HG02840 (cell line): Measurements from ENCODE around the gene YWHAB.

ENCODE experiments used
- ATAC-seq: cut with Tn5 transposase; IDR thresholded peaks from one replicate; pipeline ENCODE4 v1.9.1; 2021; ENCODE audit warnings: mild to moderate bottlenecking, moderate library complexity, moderate number of reproducible peaks; ENCODE audit not compliant: unreplicated experiment, low FRiP score

The YWHAB gene

GRCh38 chr20:44948107-44948506, 62.6 kb downstream of the YWHAB start:
- no peak for ATAC-seq

GRCh38 chr20:44948513-44948912, 63.0 kb downstream of the YWHAB start:
- no peak for ATAC-seq

GRCh38 chr20:44950368-44950767, 64.9 kb downstream of the YWHAB start:
- no peak for ATAC-seq

GRCh38 chr20:44952731-44953130, 67.2 kb downstream of the YWHAB start:
- ATAC-seq: no peak

- ATAC-seq: no peak
Measured at GRCh38 chr20:44954211-44954610, 68.7 kb downstream of the YWHAB start.

GRCh38 chr20:44955270-44955669, 69.8 kb downstream of the YWHAB start:
- ATAC-seq: no peak

- ATAC-seq: no peak
Measured at GRCh38 chr20:44956410-44956809, 70.9 kb downstream of the YWHAB start.
